H1 (cell line): ENCODE results near the gene NXPE1. TPM values are rescaled to one million over a fixed set of nuclear protein-coding genes. Genes with fewer than 3 reads are reported as not detected.

Experiments
- CTCF ChIA-PET: fragments of 300-600 bp; sonication (Branson Sonifier 250); formaldehyde crosslinking; loops from one replicate; lab custom pipeline; 2021; ENCODE audit not compliant: partially characterized antibody; lab: Charles Lee
- POLR2A ChIA-PET: fragments of 300-600 bp; sonication (Branson Sonifier 250); formaldehyde crosslinking; loops from one replicate; lab custom pipeline; 2021; ENCODE audit warnings: inconsistent platforms; ENCODE audit not compliant: partially characterized antibody; lab: Charles Lee
- DNase-seq, 2 experiments: peaks; one replicate each; pipeline versions ENCODE4 v3.0.0 to v3.0.0-alpha.2; 2010 to 2022; ENCODE audit warnings: low spot score in 2 of 2, low read depth in 1 of 2, mixed read lengths in 1 of 2
- FAIRE-seq: peaks from 2 replicates; lab custom pipeline; 2011; peaks lifted over from hg19 to GRCh38; lab: Jason Lieb, UNC
- H2AFZ ChIP-seq: 2 replicates; pipeline ENCODE4 v1.8.1; 2012; ENCODE audit warnings: low read length, inconsistent platforms
- H2AK5ac ChIP-seq: 2 replicates; pipeline ENCODE4 v1.6.1; 2013; ENCODE audit warnings: low read depth, low read length
- H2BK120ac ChIP-seq: replicated peaks from 2 replicates; pipeline ENCODE3; 2013; ENCODE audit warnings: low read depth, low read length, inconsistent platforms
- H2BK12ac ChIP-seq: 2 replicates; pipeline ENCODE4 v1.6.1; 2013; ENCODE audit warnings: low read depth, low read length
- H2BK15ac ChIP-seq: 2 replicates; pipeline ENCODE4 v1.6.1; 2013; ENCODE audit warnings: low read length
- H2BK20ac ChIP-seq: 2 replicates; pipeline ENCODE4 v1.6.1; 2013; ENCODE audit warnings: low read length
- H2BK5ac ChIP-seq: 2 replicates; pipeline ENCODE4 v1.6.1; 2013; ENCODE audit warnings: low read depth, low read length
- H3K14ac ChIP-seq: 2 replicates; pipeline ENCODE4 v1.6.1; 2013; ENCODE audit warnings: inconsistent platforms; ENCODE audit not compliant: insufficient read length
- H3K18ac ChIP-seq: 2 replicates; pipeline ENCODE4 v1.6.1; 2013; ENCODE audit warnings: low read length; ENCODE audit errors: extremely low read depth
- H3K23ac ChIP-seq: 2 replicates; pipeline ENCODE4 v1.6.1; 2013; ENCODE audit warnings: inconsistent platforms; ENCODE audit not compliant: insufficient read length
- H3K23me2 ChIP-seq: 2 replicates; pipeline ENCODE4 v1.6.1; 2013; ENCODE audit warnings: low read depth, low read length
- H3K27ac ChIP-seq: 2 replicates; pipeline ENCODE4 v1.6.1; 2011; ENCODE audit warnings: low read depth, low read length, inconsistent platforms
- H3K27me3 ChIP-seq, 4 experiments: replicated peaks in 1 of 4; 1 replicate in 1 of 4; 2 replicates in 3 of 4; pipeline versions ENCODE4 v1.6.1 to v1.8.1; 2011 to 2013; ENCODE audit warnings: low read length in 3 of 4, mild to moderate bottlenecking in 3 of 4, inconsistent platforms in 2 of 4, mixed read lengths in 2 of 4, moderate library complexity in 1 of 4; ENCODE audit not compliant: control insufficient read depth in 3 of 4, insufficient read depth in 3 of 4; ENCODE audit errors: extremely low read depth in 1 of 4
- H3K36me3 ChIP-seq, 4 experiments: 2 replicates each; pipeline versions ENCODE4 v1.6.1 to v1.8.1; 2011 to 2013; ENCODE audit warnings: mild to moderate bottlenecking in 4 of 4, low read length in 3 of 4, moderate library complexity in 2 of 4, control low read depth in 1 of 4, inconsistent platforms in 1 of 4; ENCODE audit not compliant: insufficient read depth in 4 of 4, control insufficient read depth in 2 of 4
- H3K4ac ChIP-seq: replicated peaks from 2 replicates; pipeline ENCODE3; 2013; ENCODE audit warnings: low read length, low read depth, mixed read lengths, inconsistent platforms; ENCODE audit not compliant: insufficient read length
- H3K4me1 ChIP-seq, 4 experiments: replicated peaks in 1 of 4; 1 replicate in 1 of 4; 2 replicates in 3 of 4; pipeline versions ENCODE4 v1.6.1 to v1.8.1; 2011 to 2013; ENCODE audit warnings: low read length in 3 of 4, inconsistent platforms in 2 of 4, mixed read lengths in 1 of 4; ENCODE audit not compliant: insufficient read depth in 4 of 4, control insufficient read depth in 3 of 4
- H3K4me2 ChIP-seq, 2 experiments: 2 replicates each; pipeline versions ENCODE4 v1.6.1 to v1.8.1; 2011 to 2013; ENCODE audit warnings: low read depth in 2 of 2, low read length in 2 of 2, control low read depth in 1 of 2, inconsistent platforms in 1 of 2, mild to moderate bottlenecking in 1 of 2; ENCODE audit not compliant: insufficient read depth in 1 of 2
- H3K4me3 ChIP-seq, 4 experiments: fragments of 200-600, 300-600 bp in 1 of 4; sonication (generic), shearing (Covaris generic), sonication (Bioruptor Twin) in 1 of 4; 2 replicates each; pipeline versions ENCODE4 v1.5.1 to v1.8.1; 2011 to 2016; ENCODE audit warnings: low read length in 4 of 4, low read depth in 3 of 4, control low read depth in 2 of 4, inconsistent platforms in 2 of 4, mild to moderate bottlenecking in 2 of 4, mixed read lengths in 1 of 4, moderate library complexity in 1 of 4; ENCODE audit not compliant: insufficient read depth in 2 of 4; ENCODE audit errors: extremely low read depth in 1 of 4
- H3K56ac ChIP-seq: replicated peaks from 2 replicates; pipeline ENCODE3; 2013; ENCODE audit warnings: low read depth, mild to moderate bottlenecking, mixed read lengths, low read length, inconsistent platforms; ENCODE audit not compliant: insufficient read length
- H3K79me1 ChIP-seq: 2 replicates; pipeline ENCODE4 v1.6.1; 2013; ENCODE audit warnings: low read depth, low read length, control low read depth
- H3K79me2 ChIP-seq, 2 experiments: 2 replicates each; pipeline versions ENCODE4 v1.6.1 to v1.8.1; 2012 to 2013; ENCODE audit warnings: low read length in 2 of 2, mild to moderate bottlenecking in 2 of 2, inconsistent platforms in 1 of 2; ENCODE audit not compliant: insufficient read depth in 2 of 2, control insufficient read depth in 1 of 2
- H3K9ac ChIP-seq, 4 experiments: replicated peaks in 1 of 4; 1 replicate in 1 of 4; 2 replicates in 3 of 4; pipeline versions ENCODE4 v1.6.1 to v1.8.1; 2011 to 2013; ENCODE audit warnings: low read depth in 3 of 4, low read length in 3 of 4, control low read depth in 2 of 4, mild to moderate bottlenecking in 2 of 4, moderate library complexity in 2 of 4, inconsistent platforms in 1 of 4; ENCODE audit errors: extremely low read depth in 1 of 4
- H3K9me3 ChIP-seq, 2 experiments: 2 replicates each; pipeline versions ENCODE4 v1.6.1 to v1.8.1; 2012 to 2013; ENCODE audit warnings: mild to moderate bottlenecking in 2 of 2, moderate library complexity in 2 of 2, control low read depth in 1 of 2, inconsistent platforms in 1 of 2, low read depth in 1 of 2, low read length in 1 of 2, mixed read lengths in 1 of 2; ENCODE audit not compliant: insufficient read depth in 2 of 2
- H4K20me1 ChIP-seq, 2 experiments: replicated peaks in 1 of 2; 2 replicates each; pipeline versions ENCODE3 to v1.8.1; 2011 to 2013; ENCODE audit warnings: inconsistent platforms in 2 of 2, low read length in 2 of 2, mild to moderate bottlenecking in 1 of 2; ENCODE audit not compliant: insufficient read depth in 2 of 2, control insufficient read depth in 1 of 2
- H4K5ac ChIP-seq: 2 replicates; pipeline ENCODE4 v1.6.1; 2013; ENCODE audit warnings: low read length, low read depth, mixed read lengths, inconsistent platforms; ENCODE audit not compliant: insufficient read length
- H4K8ac ChIP-seq: 2 replicates; pipeline ENCODE4 v1.8.0; 2013; ENCODE audit warnings: mild to moderate bottlenecking, moderate library complexity, low read length, inconsistent platforms; ENCODE audit not compliant: insufficient read depth; ENCODE audit errors: extremely low read depth
- H4K91ac ChIP-seq: replicated peaks from 2 replicates; pipeline ENCODE3; 2013; ENCODE audit warnings: low read length, mixed read lengths, inconsistent platforms; ENCODE audit not compliant: insufficient read length
- E2F6 ChIP-seq: IDR thresholded peaks from 2 replicates; pipeline ENCODE4 v1.6.1; 2012; ENCODE audit warnings: inconsistent platforms
- HDAC2 ChIP-seq, 2 experiments: fragments of 300-600 bp in 1 of 2; sonication (generic) in 1 of 2; IDR thresholded peaks; 2 replicates each; pipeline ENCODE4 v1.6.1; 2011 to 2012; ENCODE audit warnings: low read depth in 2 of 2, low read length in 2 of 2, mild to moderate bottlenecking in 2 of 2, moderate library complexity in 2 of 2, borderline replicate concordance in 1 of 2, inconsistent platforms in 1 of 2
- NRF1 ChIP-seq: IDR thresholded peaks from 2 replicates; pipeline ENCODE4 v1.6.1; 2011; ENCODE audit warnings: mild to moderate bottlenecking, low read depth, low read length, improper control_type of control experiment
- POLR2A ChIP-seq, 2 experiments: IDR thresholded peaks; 1 replicate in 1 of 2; 2 replicates in 1 of 2; pipeline ENCODE4 v1.6.1; 2011; ENCODE audit warnings: low read depth in 2 of 2, low read length in 2 of 2, mild to moderate bottlenecking in 2 of 2; ENCODE audit errors: control extremely low read depth in 1 of 2
- POLR2AphosphoS5 ChIP-seq: IDR thresholded peaks from 2 replicates; pipeline ENCODE4 v1.6.1; 2011; ENCODE audit warnings: low read depth, low read length
- SAP30 ChIP-seq: fragments of 300-600 bp; sonication (generic); IDR thresholded peaks from 2 replicates; pipeline ENCODE4 v1.7.1; 2012; ENCODE audit warnings: low read length, moderate library complexity, mild to moderate bottlenecking, inconsistent platforms; ENCODE audit not compliant: insufficient read depth, insufficient replicate concordance
- TCF12 ChIP-seq: IDR thresholded peaks from 2 replicates; pipeline ENCODE4 v1.6.1; 2011; ENCODE audit warnings: low read depth, mild to moderate bottlenecking, low read length
- ZNF274 ChIP-seq: IDR thresholded peaks from 2 replicates; pipeline ENCODE4 v1.7.0; 2012; ENCODE audit warnings: low read length, borderline replicate concordance; ENCODE audit errors: extremely low read depth
- WGBS, 2 experiments: shearing (Covaris generic) in 1 of 2; methylation state at CpG; one replicate each; pipeline versions ENCODE4 v1.1.6 to v1.1.7; 2013 to 2015; ENCODE audit warnings: low lambda C conversion rate in 2 of 2, mixed read lengths in 2 of 2, inconsistent platforms in 1 of 2, low coverage in 1 of 2, missing lambda C conversion rate in 1 of 2; ENCODE audit not compliant: insufficient replicate concordance in 2 of 2, insufficient coverage in 1 of 2, insufficient read length in 1 of 2; ENCODE audit errors: extremely low coverage in 1 of 2, missing lambda C conversion rate in 1 of 2; 5-methylcytosine and 5-hydroxymethylcytosine counted together
- polyA plus RNA-seq, 7 experiments: library from polyadenylated mRNA; depleted of rRNA in 3 of 7; stranded (reverse) in 5 of 7; unstranded in 2 of 7; fragments of >200 nt in 5 of 7; fragments of 200-250 nt in 2 of 7; gene quantifications; 1 replicate in 5 of 7; 2 replicates in 1 of 7; 4 replicates in 1 of 7; pipeline versions ENCODE4 v1.2.1 to v1.2.3, GENCODE V29; 2011 to 2013; ENCODE audit warnings: missing spikeins in 2 of 7, mixed read lengths in 2 of 7
- total RNA-seq: library from RNA; stranded (reverse); fragmentation: NEBNext Ultra II Directional; extraction: Animal tissue kit (Norgen Biotek cat#: 25700); gene quantifications from 2 replicates; pipeline ENCODE4 v1.2.1, GENCODE V29; 2021

NXPE1 gene
- total and polyA plus RNA-seq, 2 of the 8 experiments (the other 6 are each of a cell fraction or from before 2014, with no cell fraction given), result not detected

- Histone ChIP-seq H3K4me2 (no peak overlapping the region), H3K27me3 (no peaks in the 10 kb centered on the region), H2BK120ac (no peak overlapping the region), H2BK5ac (no peak overlapping the region), H3K23me2 (no peaks in the 10 kb centered on the region; the same call in 1 of the 2 replicates), H3K14ac (no peak overlapping the region), H4K20me1 (no peaks in the 10 kb centered on the region), H2BK15ac (no peak overlapping the region), H3K79me2 (no peaks in the 10 kb centered on the region), H3K4me3 (no peak overlapping the region), H3K4me1 (no peaks in the 10 kb centered on the region), H3K79me1 (no peaks in the 10 kb centered on the region), H3K18ac (no peak overlapping the region), H2BK20ac (no peak overlapping the region), H3K23ac (no peak overlapping the region), H3K56ac (no peak overlapping the region), H3K36me3 (no peaks in the 10 kb centered on the region; a peak in 1 of 8 replicates), H4K5ac (no peak overlapping the region), H2AFZ (no peak overlapping the region), H3K9ac (no peak overlapping the region), H2BK12ac (no peak overlapping the region), H4K8ac (no peak overlapping the region), H3K9me3 (peaks cover 8 to 20% of the 10 kb centered on the region in 2 experiments; a peak in 3 of 4 replicates), H4K91ac (no peak overlapping the region), H3K27ac (no peak overlapping the region), H3K4ac (no peak overlapping the region), H2AK5ac (no peak overlapping the region)
- 83% methylated on average over 2 of the region's 2 CpGs; no CpG with 5 or more reads in 1 of the 2 experiments for WGBS, 2 experiments
- ChIA-PET POLR2A (no interaction called here), CTCF (no interaction called here)
- no peak for DNase-seq
- no peak for FAIRE-seq
- no peak for TF ChIP-seq ZNF274
- no peak for TF ChIP-seq POLR2AphosphoS5
- no peak for TF ChIP-seq E2F6
- no peak for TF ChIP-seq POLR2A (IDR thresholded peaks at IDR 0.05; ENCODE audit: control extremely low read depth in 1 of 2, low read depth in 2 of 2, low read length in 2 of 2)
- no peak for TF ChIP-seq NRF1
- TF ChIP-seq SAP30, result no peak
- no peak for TF ChIP-seq HDAC2 (IDR thresholded peaks at IDR 0.05; ENCODE audit: borderline replicate concordance in 1 of 2, low read depth in 2 of 2, low read length in 2 of 2)
- TF ChIP-seq TCF12, result no peak
Observed at GRCh38 chr11:114525682-114526081, 34.0 kb downstream of the NXPE1 start.
